ENCODE results near the gene C7orf57. TPM values are rescaled to one million over a fixed set of nuclear protein-coding genes. Genes with fewer than 3 reads are reported as not detected.

The C7orf57 gene
- total and polyA plus RNA-seq, 10 of the 15 experiments (the other 5 are each of a cell fraction or from before 2014, with no cell fraction given) = 0.04 to 0.21 (median 0.10) TPM; not detected in 5

DNA sequence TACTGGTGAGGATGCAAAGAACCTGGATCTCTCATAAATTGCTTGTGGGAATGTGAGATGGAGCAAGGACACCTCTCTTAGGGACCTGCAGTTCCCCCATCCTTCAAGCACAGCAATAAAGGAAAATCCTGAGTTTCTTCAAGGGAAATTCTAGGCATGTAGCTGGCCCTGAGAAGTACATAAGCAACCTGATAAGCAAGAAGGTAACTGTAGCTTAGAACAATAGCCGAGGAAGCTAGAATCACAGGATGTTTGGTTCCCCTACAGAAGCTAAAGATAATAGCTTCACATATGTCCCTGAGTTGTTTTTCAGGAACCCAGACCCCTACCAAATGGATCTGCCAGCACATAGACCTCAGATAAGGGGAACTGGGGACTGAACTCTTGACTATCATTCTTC, 42.1 kb downstream of the C7orf57 start:
- ATAC-seq (no peak), FAIRE-seq (no peak), DNase-seq (ENCODE audit: low read depth, low spot score) (no peak)
- CTCF ChIA-PET = interaction anchor here (1.0 kb wide), 1 partner anchor 89 kb away, joined by 3 read pairs; no protein-coding TSS in a partner anchor
- POLR2A ChIA-PET = interaction anchor here (0.7 to 1.2 kb wide), 2 partner anchors 19 to 98 kb away, joined by 5 to 6 read pairs; no protein-coding TSS in a partner anchor
- Histone ChIP-seq H3K4me2 (ENCODE audit: control insufficient read depth, insufficient read depth) (no peak overlapping the region), H2AFZ (ENCODE audit: control insufficient read depth, low read depth, low read length) (no peak overlapping the region), H3K36me3 (ENCODE audit: control insufficient read depth in 2 of 2, insufficient read depth in 2 of 2, low read length in 1 of 2) (no peaks in the 10 kb centered on the region), H3K9me3 (replicated peaks; ENCODE audit: control insufficient read depth, insufficient read depth, low read length) (no peaks in the 10 kb centered on the region), H3K79me2 (ENCODE audit: control insufficient read depth, insufficient read depth, low read length) (no peaks in the 10 kb centered on the region), H3K27ac (ENCODE audit: control insufficient read depth, insufficient read depth) (no peak overlapping the region), H3K4me1 (ENCODE audit: control insufficient read depth, insufficient read depth, low read length) (no peaks in the 10 kb centered on the region), H3K9ac (ENCODE audit: control insufficient read depth, insufficient read depth, low read length) (no peak overlapping the region), H3K4me3 (no peak overlapping the region), H4K20me1 (ENCODE audit: control insufficient read depth, insufficient read depth) (no peaks in the 10 kb centered on the region), H3K27me3 (replicated peaks in 1 of 2; ENCODE audit: control insufficient read depth in 2 of 2, insufficient read depth in 2 of 2, low read length in 1 of 2) (no peaks in the 10 kb centered on the region)
- SMC1A ChIA-PET (ENCODE audit: uncharacterized antibody, unreplicated experiment) = interaction anchor here (1.0 to 1.5 kb wide), 3 partner anchors 15 to 60 kb away, joined by 3 to 4 read pairs (median 3); no protein-coding TSS in a partner anchor
- WGBS (ENCODE audit: insufficient coverage, insufficient replicate concordance, low lambda C conversion rate, missing lambda C conversion rate) = 50% methylated on average over 1 of the region's 1 CpG
- in situ Hi-C loops (cut with MboI) = no loop called here
- BruUV-seq (replicated peaks) = no TSS peak
- intact Hi-C loops (cut with micrococcal nuclease; ENCODE audit: unreplicated experiment) = no loop called here
- RAD21 ChIA-PET (ENCODE audit: unreplicated experiment) = interaction anchor here (1.4 kb wide), 1 partner anchor 86 kb away, joined by 3 read pairs; no protein-coding TSS in a partner anchor
- TF ChIP-seq MYB (IDR thresholded peaks at IDR 0.05; ENCODE audit: borderline replicate concordance, low read depth, low read length) (no peak), ZBED1 (IDR thresholded peaks at IDR 0.05; ENCODE audit: borderline replicate concordance) (no peak), TCF7 (IDR thresholded peaks at IDR 0.05; ENCODE audit: borderline replicate concordance) (no peak), NRF1 (conservative IDR thresholded peaks at IDR 0.05; ENCODE audit: low read depth, low read length) (no peak), SPI1 (IDR thresholded peaks at IDR 0.05; ENCODE audit: borderline replicate concordance, insufficient read depth, low read depth, low read length) (no peak)
- TF ChIP-seq, protein P1, sequence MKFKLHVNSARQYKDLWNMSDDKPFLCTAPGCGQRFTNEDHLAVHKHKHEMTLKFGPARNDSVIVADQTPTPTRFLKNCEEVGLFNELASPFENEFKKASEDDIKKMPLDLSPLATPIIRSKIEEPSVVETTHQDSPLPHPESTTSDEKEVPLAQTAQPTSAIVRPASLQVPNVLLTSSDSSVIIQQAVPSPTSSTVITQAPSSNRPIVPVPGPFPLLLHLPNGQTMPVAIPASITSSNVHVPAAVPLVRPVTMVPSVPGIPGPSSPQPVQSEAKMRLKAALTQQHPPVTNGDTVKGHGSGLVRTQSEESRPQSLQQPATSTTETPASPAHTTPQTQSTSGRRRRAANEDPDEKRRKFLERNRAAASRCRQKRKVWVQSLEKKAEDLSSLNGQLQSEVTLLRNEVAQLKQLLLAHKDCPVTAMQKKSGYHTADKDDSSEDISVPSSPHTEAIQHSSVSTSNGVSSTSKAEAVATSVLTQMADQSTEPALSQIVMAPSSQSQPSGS (IDR thresholded peaks at IDR 0.05; ENCODE audit: low read length) = no peak
